Pericardium fibroblast (primary cell): ENCODE measurements around the gene CD4. TPM values are rescaled to one million over a fixed set of nuclear protein-coding genes. Genes with fewer than 3 reads are reported as not detected.

Experiments
- total RNA-seq: library from RNA; depleted of rRNA; stranded (reverse); fragments of >200 nt; gene quantifications from 2 replicates; pipeline ENCODE4 v1.2.3, GENCODE V29; 2015

Gene CD4
- 0.35 and 0.60 TPM in 2 replicates for total RNA-seq

DNA sequence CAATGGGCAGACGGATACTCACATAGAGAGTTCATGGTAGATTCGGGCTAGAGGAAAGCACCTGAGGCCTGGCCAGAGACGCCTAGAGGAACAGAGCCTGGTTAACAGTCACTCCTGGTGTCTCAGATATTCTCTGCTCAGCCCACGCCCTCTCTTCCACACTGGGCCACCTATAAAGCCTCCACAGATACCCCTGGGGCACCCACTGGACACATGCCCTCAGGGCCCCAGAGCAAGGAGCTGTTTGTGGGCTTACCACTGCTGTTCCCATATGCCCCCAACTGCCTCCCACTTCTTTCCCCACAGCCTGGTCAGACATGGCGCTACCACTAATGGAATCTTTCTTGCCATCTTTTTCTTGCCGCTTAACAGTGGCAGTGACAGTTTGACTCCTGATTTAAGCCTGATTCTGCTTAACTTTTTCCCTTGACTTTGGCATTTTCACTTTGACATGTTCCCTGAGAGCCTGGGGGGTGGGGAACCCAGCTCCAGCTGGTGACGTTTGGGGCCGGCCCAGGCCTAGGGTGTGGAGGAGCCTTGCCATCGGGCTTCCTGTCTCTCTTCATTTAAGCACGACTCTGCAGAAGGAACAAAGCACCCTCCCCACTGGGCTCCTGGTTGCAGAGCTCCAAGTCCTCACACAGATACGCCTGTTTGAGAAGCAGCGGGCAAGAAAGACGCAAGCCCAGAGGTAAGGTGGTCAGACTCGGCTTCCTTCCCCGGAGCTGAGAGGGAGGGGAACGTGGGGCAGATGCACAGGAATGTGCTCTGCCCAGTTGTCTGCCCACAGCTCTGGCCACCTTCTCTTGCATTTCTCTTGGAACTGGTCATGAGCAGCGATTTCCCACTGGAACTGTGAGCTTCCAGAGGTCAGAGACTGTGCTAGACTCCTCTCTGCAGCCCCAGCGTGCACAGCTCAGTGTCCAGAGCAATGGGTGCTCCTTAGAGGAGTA lies at the start of gene CD4:
Gene CD4, plus strand, starts transcription at position 557 of the 953 bp plus-strand sequence. CDS start 10,611 bp downstream, outside the sequence.

DNA sequence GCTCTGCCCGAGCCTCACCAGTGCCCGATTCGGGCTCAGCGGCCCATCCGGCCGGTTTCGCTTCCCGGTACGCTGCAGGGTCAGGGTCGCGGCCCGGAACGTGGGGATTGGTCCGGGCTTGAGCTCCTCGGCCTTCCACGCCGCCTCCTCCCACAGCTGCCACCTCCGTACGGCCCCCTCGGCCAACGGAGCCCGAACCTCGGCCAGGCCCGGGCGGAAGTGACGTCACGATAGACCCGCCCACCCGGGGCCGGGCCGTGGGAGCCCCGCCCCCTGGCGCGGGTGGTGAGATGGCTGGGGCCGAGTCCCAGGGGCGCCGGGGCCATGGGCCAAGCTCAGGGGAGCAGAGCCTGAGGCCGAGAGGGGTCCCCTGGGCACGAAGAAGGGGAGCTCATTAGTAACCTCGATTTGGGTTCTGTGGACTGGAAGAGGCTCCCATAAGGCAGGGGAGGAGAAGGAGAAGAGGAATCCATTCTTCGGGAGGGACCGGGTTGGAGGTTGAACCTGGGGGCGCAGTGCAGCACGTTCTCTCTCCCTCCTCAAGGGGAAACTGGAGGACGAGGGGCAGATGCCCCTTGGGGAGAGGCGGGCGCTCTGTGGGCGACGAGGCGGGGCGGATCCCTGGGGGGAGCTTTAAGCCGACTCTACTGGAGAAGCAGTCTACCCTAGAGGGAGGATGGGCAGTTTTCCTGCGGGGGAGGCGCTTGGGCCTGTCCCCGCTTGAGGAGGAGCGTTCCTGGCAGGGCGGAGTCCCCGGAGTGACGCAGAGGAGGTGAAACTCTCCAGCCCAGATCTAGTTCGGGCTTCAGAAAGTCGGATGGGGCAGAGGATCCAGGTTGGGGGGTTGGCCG lies 36.2 kb upstream of the CD4 start, which contains the start of gene MLF2:
Gene MLF2, minus strand, starts transcription at position 221 of the 851 bp plus-strand sequence. CDS start 807 bp downstream, outside the sequence.

DNA sequence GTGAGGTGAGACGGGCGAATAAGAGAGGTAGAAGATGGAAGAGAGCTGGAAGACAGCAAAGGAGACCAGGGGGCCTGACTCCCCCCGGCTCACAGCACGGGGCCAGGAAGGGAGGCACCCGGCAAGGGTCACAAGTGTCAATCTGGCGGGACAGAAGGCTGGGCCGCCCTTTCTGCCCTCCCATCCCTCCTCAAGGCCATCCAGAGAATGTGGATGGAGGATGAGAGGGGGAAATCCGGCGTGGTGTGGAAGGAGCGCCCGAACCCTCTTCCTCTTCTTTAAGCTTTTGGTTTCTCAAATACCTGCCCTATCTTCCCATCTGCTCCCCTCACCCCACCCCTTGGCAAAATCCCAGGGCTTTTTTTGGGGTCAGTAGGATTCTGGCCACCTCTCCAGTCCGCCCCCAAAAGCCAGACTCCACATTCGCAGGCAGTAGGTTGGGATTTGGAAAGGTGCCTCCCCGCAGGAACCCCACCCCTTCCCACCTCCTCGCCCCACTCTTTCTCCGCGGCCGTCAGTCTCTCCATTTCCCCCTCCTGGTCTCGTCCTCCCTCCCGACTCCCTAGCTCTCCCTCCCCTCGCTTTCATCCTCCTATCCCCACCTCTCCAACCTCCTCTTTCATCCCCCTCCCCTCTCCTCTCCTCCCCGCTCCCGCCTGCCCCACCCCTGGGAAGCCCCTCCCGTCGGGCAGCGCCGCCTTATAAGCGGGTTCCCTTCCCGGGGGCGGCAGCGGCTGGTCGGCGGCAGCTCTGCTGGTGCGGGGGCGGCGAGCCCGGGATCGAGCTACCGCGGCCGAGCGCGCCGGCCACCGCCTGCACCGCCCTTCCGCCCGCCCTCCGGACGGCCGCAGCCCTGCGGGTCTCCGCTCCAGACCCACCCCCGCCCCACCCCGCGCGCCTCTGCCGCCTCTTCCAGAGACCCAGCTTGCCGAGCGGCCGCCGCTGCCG lies 23.4 kb upstream of the CD4 start, which contains the start of gene PTMS:
Gene PTMS, plus strand, starts transcription at position 730 of the 948 bp plus-strand sequence. CDS start 343 bp downstream, outside the sequence.

DNA sequence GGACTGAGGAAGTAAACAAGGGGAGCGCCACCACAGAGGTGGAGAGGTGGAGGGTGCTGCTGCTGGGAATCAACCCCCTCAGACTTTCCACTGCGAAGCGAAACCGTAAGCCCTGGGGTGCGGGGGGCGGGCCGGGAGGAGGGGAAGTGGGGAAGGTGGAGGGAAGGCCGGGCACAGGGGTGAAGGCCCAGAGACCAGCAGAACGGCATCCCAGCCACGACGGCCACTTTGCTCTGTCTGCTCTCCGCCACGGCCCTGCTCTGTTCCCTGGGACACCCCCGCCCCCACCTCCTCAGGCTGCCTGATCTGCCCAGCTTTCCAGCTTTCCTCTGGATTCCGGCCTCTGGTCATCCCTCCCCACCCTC lies 17.0 kb upstream of the CD4 start, which contains the start of gene LAG3:
Gene LAG3, plus strand, starts transcription at position 190 of the 365 bp plus-strand sequence. CDS start 333 bp downstream, outside the sequence.

DNA sequence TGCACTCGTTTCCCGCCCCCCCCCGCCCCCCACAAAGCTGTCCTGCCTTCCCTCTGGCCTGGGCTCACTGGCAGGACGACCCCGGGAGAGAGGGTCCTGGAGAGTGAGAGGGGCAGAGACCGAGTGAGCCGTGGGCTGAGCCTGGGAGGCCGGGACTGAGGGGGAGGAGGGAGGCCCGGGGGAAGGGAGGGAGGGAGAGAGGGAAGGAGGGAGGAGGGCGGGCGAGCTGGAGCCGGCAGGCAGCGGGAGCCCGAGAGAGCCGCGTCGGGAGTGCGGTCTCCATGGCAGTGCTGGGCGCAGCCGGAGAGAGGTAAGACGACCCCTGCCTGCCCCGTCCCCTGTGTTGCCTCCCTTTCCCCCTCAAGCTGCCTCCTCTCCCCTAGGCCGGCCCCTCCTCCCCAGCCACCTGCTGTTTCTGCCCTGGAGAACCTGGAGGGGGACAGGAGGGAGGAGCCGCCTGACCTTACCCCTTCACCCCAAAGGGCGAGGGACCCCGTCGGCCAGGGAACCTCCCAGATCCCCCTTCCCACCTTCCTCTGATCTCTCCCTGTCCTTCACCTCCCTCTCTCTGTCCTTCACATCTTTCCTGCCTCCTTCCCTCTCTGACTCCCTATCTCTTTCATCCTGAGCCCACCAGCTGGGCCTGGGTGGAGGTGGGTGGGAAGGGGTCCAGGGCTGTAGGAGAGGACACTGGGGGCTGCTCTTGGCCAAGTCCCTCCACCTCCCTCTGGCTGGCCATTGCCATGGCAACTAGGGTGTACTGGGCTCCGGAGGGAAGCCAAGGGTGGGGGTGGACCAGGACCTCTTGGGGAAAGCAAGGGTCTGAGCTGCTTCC lies 32.5 kb downstream of the CD4 start, which contains the start of gene GPR162:
Gene GPR162, plus strand, starts transcription at position 231 of the 835 bp plus-strand sequence. CDS start 2,078 bp downstream, outside the sequence.

DNA sequence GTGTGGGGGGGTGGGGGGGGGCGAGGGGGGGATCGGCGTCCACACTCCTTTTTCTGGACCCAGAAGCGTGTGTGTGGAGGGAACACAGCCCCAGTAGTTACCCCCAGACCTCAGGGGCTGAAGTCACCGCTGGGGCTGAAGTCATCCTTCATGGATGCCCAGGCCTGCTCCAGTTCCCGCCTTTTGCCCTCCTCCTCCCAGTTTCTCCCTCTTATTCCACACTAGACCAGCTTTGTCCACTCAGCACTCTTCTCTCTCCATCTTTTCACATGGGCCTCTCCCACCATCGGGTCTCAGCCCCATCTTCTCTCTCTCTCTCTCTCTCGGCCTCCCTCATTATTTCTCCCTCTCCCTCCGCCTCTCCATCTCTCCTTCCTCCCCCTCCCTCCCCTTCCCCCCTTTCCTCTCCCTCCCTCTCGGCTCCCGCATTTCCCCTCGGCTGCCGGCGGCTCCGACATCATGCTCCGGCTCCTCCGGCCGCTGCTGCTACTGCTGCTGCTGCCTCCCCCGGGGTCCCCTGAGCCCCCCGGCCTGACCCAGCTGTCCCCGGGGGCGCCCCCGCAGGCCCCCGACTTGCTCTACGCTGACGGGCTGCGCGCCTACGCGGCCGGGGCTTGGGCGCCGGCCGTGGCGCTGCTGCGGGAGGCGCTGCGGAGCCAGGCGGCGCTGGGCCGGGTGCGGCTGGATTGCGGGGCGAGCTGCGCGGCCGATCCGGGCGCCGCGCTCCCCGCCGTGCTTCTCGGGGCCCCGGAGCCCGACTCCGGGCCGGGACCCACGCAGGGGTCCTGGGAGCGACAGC lies 38.9 kb downstream of the CD4 start, which contains the start of gene P3H3:
Gene P3H3, plus strand, starts transcription at position 426 of the 799 bp plus-strand sequence. Its CDS starts 34 bp downstream, at position 460.

DNA sequence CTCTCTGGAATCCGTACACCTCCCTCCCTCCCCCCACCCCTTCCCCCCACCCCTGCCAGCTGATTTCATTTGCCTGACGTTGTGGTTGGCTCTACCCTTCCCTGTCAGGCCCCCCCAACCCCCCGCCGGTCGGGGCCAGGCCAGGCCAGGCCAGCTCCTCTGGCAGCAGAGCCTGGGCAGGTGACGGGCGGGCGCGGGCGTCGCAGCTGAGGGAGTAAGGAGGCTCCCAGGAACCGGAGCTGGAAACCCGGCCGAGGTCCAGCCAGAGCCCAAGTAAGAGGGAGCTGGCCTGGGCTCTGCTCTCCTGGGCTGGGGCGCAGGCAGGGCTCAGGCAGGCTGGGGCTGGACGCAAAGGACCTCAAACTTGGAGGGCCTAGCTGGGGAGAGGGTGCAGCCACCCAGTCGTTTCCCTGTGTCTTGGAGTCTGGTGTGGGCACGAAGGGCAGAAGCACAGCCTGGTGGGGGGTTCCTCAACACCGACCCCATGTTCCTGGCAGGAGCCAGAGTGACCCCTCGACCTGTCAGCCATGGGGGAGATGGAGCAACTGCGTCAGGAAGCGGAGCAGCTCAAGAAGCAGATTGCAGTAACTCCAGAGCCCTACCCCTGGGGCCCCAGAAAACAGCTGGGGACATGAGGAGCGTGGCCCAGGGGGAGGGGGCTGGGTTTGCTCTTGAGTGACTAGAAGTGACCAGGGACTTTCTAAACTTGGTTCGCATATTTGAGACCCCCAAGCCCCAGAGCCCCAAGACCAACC lies 51.6 kb downstream of the CD4 start, which contains the start of gene GNB3:
Gene GNB3, plus strand, starts transcription at position 165 of the 755 bp plus-strand sequence. Its CDS starts 363 bp downstream, at position 528.

DNA sequence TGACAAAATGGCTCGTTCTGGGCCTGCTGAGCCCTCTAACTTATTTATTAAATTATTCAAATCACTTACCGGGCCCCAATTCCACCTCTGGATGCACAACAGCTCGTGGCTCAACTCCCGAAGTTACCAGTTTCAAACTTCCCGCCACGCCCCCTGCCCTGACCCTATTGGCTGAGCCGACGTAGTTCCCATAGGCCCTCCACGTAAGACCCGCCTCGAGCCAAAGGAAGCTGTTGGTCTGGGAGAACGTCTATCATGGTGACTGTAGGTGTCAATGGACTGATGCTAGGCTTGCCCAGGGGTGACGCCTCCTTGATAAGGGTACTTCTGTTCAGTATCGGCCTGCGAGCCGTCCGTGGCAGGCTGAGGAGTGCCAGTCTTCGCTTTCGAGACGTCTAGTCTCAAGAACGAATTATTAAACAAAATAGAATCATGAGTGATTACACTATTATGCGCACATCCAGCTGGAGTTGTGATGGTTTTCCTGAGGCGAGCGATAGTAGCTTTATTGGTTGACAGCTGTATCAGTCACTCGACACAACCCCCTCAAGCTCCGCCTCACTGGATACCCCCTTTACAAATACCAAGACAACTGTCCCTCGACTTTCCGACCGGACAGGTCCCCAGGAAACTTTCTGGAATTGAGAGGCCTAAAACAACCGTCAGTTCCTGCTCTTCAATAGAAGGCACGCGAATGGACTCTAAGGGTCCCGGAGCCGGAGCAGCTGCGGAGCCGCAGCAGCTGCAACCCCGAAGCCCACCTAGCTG lies 62.0 kb downstream of the CD4 start, which contains the start of gene CDCA3:
Gene CDCA3, minus strand, starts transcription at position 134 of the 768 bp plus-strand sequence. CDS start 334 bp downstream, outside the sequence.

DNA sequence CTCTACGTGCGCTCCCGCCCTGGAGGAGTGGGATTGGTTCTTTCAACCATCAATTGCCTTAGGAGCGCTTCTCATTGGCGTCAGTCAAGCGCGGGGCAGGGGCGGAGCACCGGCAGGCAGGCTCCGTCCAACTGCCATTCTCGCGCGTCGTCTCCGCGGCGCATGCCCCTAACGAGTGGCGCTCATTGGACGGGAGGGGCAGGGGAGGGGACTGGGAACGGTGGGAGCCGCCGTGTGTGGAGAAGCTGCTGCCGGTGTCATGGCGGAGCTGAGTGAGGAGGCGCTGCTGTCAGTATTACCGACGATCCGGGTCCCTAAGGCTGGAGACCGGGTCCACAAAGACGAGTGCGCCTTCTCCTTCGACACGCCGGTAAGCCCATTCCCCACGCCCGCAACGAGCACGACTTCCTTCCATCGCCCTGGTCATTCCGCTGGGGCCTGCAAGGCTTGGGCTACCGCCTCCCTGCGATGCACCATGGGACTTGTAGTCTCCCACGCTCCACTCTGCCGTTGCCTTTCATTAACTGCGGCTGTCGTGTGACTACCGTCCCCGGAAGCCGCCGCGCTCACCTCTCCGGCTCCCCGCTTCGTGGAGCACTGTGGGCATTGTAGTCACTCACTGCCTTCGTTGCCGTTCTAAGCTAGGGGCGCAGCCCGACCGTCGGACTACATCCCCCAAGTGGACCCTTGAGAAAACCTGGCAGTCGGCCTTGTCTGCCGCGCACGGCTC lies 62.8 kb downstream of the CD4 start, which contains the start of gene USP5:
Gene USP5, plus strand, starts transcription at position 230 of the 730 bp plus-strand sequence. Its CDS starts 30 bp downstream, at position 260.

DNA sequence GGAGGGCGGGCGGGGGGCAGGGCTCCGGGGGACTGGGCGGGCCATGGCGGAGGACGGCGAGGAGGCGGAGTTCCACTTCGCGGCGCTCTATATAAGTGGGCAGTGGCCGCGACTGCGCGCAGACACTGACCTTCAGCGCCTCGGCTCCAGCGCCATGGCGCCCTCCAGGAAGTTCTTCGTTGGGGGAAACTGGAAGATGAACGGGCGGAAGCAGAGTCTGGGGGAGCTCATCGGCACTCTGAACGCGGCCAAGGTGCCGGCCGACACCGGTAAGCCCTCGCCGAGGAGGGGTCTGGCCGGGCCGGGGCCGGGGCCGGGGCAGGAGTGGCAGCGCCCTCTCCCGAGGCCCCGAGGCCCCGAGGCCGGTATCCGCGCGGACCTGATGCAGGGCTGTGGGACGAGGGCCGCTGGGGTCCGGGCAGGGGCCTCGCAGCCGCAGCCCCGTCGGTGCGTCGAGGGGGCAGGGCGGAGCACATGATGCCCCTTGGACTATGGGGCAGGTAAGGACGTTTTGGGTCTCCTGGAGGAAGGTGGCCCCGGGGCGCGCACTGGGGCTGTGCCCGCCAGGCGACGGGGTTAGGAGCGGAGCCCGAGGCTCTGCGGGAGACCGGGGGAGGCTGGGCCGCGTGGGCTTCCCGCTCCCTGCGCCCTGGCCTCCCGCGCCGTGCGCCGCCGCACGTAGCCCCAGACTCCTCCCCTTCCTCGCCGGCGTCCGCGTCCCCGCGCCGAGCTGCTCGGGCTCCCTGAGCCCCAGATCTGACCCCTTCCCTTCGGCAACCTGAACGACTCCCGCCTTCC lies 78.3 kb downstream of the CD4 start, which contains the start of gene TPI1:
Gene TPI1, plus strand, starts transcription at position 119 of the 798 bp plus-strand sequence. Its CDS starts 36 bp downstream, at position 155.

Other genes with a start within 250 kb of the CD4 start
- 24.4 and 24.7 TPM in 2 replicates for gene IFFO1, start 233.5 kb upstream of the CD4 start, total RNA-seq
- gene NOP2, start 221.2 kb upstream of the CD4 start, total RNA-seq: 11.5 and 24.2 TPM in 2 replicates
- 180 and 220 TPM in 2 replicates for gene CHD4, start 182.1 kb upstream of the CD4 start, total RNA-seq
- gene LPAR5, start 153.6 kb upstream of the CD4 start, total RNA-seq: 3.6 TPM in 1 of 2 replicates, not detected in the other
- gene ACRBP, start 142.1 kb upstream of the CD4 start, total RNA-seq: 0.43 TPM in 1 of 2 replicates, not detected in the other
- 19.6 and 33.0 TPM in 2 replicates for gene ING4, start 126.4 kb upstream of the CD4 start, total RNA-seq
- gene ZNF384, start 100.2 kb upstream of the CD4 start, total RNA-seq: 23.9 and 24.4 TPM in 2 replicates
- gene PIANP, start 88.7 kb upstream of the CD4 start, total RNA-seq: 0.12 TPM in 1 of 2 replicates, not detected in the other
- 83.1 and 88.8 TPM in 2 replicates for gene COPS7A, start 65.5 kb upstream of the CD4 start, total RNA-seq
- gene MLF2, start 36.4 kb upstream of the CD4 start, total RNA-seq: 178 and 186 TPM in 2 replicates
- 212 and 239 TPM in 2 replicates for gene PTMS, start 23.2 kb upstream of the CD4 start, total RNA-seq
- gene LAG3, start 17.0 kb upstream of the CD4 start, total RNA-seq: 0.43 TPM in 1 of 2 replicates, not detected in the other
- 3.7 and 5.6 TPM in 2 replicates for gene GPR162, start 32.3 kb downstream of the CD4 start, total RNA-seq
- gene P3H3, start 38.9 kb downstream of the CD4 start, total RNA-seq: 43.3 and 62.4 TPM in 2 replicates
- gene GNB3, start 51.4 kb downstream of the CD4 start, total RNA-seq: 0.35 and 1.1 TPM in 2 replicates
- 1.0 and 2.6 TPM in 2 replicates for gene CDCA3, start 61.8 kb downstream of the CD4 start, total RNA-seq
- 39.8 and 51.8 TPM in 2 replicates for gene USP5, start 62.6 kb downstream of the CD4 start, total RNA-seq
- gene TPI1, start 78.0 kb downstream of the CD4 start, total RNA-seq: 799 and 1,433 TPM in 2 replicates
- gene SPSB2, start 83.8 kb downstream of the CD4 start, total RNA-seq: 5.5 and 12.3 TPM in 2 replicates
- 6.3 and 14.0 TPM in 2 replicates for gene LRRC23, start 115.3 kb downstream of the CD4 start, total RNA-seq
- 11.0 and 11.9 TPM in 2 replicates for gene ENO2, start 125.1 kb downstream of the CD4 start, total RNA-seq
- 19.6 and 24.9 TPM in 2 replicates for gene ATN1, start 138.4 kb downstream of the CD4 start, total RNA-seq
- not detected in 2 replicates for gene RNU7-1, start 154.3 kb downstream of the CD4 start, total RNA-seq
- 344 and 451 TPM in 2 replicates for gene C12orf57, start 154.5 kb downstream of the CD4 start, total RNA-seq
- gene PTPN6, start 161.8 kb downstream of the CD4 start, total RNA-seq: not detected in 2 replicates
- gene PHB2, start 181.1 kb downstream of the CD4 start, total RNA-seq: 224 and 365 TPM in 2 replicates
- 28.3 and 32.0 TPM in 2 replicates for gene EMG1, start 181.4 kb downstream of the CD4 start, total RNA-seq
- 33.8 and 35.5 TPM in 2 replicates for gene LPCAT3, start 228.9 kb downstream of the CD4 start, total RNA-seq